ENCODE data around the gene EVC2. TPM values are rescaled to one million over a fixed set of nuclear protein-coding genes. Genes with fewer than 3 reads are reported as not detected.

EVC2 gene
- total RNA-seq, 1 experiment from 2014 or later: not detected

DNA sequence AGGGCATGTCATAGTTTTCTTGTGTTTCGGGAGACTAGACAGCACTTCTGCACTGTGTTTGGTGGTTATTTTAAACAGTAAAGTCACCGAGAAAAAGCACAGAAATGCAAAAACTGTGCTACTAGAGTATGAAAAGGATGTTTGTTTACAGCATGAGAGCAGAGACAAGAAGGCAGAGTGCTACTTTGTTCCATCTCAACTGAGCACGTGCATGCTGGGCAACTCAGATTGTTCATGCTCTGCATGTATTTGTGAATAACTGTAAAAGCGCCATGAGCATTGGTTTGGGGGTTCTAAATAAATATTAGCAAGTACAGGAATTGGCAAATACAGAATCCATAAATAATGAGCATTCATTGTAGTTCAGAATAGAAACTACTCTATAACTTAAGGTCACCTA, 10.1 kb upstream of the EVC2 start:
- DNase-seq (ENCODE audit: low read depth, low spot score): no peak
- Histone ChIP-seq H3K4me3 (ENCODE audit: low read depth in 2 of 2, low read length in 2 of 2) (no peak overlapping the region), H3K27me3 (ENCODE audit: control insufficient read depth, insufficient read depth, low read length) (no peaks in the 10 kb centered on the region), H3K4me1 (ENCODE audit: control insufficient read depth, insufficient read depth, low read length) (no peaks in the 10 kb centered on the region), H3K36me3 (ENCODE audit: control insufficient read depth, insufficient read depth, low read length) (no peaks in the 10 kb centered on the region), H3K9me3 (ENCODE audit: control insufficient read depth, insufficient read depth, low read depth, low read length) (0 out of 2 replicates have a peak, but pooled peaks cover 5% of the 10 kb centered on the region), H3K27ac (ENCODE audit: low read length) (no peak overlapping the region)
- BruUV-seq (replicated peaks): no TSS peak
- ATAC-seq: no peak
- ChIA-PET CTCF (no interaction called here), POLR2A (no interaction called here)
- in situ Hi-C loops (cut with HindIII; ENCODE audit: low pct_unique_long_range_greater_than_20kb, low sequenced_read_pairs): no loop called here
- intact Hi-C loops (cut with micrococcal nuclease; ENCODE audit: unreplicated experiment): no loop called here
- TF ChIP-seq POLR2AphosphoS5 (IDR thresholded peaks at IDR 0.05; ENCODE audit: low read depth, low read length): no peak
- TF ChIP-seq, protein P1, sequence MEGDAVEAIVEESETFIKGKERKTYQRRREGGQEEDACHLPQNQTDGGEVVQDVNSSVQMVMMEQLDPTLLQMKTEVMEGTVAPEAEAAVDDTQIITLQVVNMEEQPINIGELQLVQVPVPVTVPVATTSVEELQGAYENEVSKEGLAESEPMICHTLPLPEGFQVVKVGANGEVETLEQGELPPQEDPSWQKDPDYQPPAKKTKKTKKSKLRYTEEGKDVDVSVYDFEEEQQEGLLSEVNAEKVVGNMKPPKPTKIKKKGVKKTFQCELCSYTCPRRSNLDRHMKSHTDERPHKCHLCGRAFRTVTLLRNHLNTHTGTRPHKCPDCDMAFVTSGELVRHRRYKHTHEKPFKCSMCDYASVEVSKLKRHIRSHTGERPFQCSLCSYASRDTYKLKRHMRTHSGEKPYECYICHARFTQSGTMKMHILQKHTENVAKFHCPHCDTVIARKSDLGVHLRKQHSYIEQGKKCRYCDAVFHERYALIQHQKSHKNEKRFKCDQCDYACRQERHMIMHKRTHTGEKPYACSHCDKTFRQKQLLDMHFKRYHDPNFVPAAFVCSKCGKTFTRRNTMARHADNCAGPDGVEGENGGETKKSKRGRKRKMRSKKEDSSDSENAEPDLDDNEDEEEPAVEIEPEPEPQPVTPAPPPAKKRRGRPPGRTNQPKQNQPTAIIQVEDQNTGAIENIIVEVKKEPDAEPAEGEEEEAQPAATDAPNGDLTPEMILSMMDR (IDR thresholded peaks at IDR 0.05): no peak
- no peak for TF ChIP-seq TCF7L2 (IDR thresholded peaks at IDR 0.05; ENCODE audit: low read depth, low read length)
- TF ChIP-seq, protein P2, sequence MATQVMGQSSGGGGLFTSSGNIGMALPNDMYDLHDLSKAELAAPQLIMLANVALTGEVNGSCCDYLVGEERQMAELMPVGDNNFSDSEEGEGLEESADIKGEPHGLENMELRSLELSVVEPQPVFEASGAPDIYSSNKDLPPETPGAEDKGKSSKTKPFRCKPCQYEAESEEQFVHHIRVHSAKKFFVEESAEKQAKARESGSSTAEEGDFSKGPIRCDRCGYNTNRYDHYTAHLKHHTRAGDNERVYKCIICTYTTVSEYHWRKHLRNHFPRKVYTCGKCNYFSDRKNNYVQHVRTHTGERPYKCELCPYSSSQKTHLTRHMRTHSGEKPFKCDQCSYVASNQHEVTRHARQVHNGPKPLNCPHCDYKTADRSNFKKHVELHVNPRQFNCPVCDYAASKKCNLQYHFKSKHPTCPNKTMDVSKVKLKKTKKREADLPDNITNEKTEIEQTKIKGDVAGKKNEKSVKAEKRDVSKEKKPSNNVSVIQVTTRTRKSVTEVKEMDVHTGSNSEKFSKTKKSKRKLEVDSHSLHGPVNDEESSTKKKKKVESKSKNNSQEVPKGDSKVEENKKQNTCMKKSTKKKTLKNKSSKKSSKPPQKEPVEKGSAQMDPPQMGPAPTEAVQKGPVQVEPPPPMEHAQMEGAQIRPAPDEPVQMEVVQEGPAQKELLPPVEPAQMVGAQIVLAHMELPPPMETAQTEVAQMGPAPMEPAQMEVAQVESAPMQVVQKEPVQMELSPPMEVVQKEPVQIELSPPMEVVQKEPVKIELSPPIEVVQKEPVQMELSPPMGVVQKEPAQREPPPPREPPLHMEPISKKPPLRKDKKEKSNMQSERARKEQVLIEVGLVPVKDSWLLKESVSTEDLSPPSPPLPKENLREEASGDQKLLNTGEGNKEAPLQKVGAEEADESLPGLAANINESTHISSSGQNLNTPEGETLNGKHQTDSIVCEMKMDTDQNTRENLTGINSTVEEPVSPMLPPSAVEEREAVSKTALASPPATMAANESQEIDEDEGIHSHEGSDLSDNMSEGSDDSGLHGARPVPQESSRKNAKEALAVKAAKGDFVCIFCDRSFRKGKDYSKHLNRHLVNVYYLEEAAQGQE (IDR thresholded peaks at IDR 0.05; ENCODE audit: insufficient read depth in 1 of 2, low read depth in 2 of 2, low read length in 1 of 2): no peak
- TF ChIP-seq SIN3A (IDR thresholded peaks at IDR 0.05; ENCODE audit: borderline replicate concordance, insufficient read depth, low read depth, low read length): no peak

DNA sequence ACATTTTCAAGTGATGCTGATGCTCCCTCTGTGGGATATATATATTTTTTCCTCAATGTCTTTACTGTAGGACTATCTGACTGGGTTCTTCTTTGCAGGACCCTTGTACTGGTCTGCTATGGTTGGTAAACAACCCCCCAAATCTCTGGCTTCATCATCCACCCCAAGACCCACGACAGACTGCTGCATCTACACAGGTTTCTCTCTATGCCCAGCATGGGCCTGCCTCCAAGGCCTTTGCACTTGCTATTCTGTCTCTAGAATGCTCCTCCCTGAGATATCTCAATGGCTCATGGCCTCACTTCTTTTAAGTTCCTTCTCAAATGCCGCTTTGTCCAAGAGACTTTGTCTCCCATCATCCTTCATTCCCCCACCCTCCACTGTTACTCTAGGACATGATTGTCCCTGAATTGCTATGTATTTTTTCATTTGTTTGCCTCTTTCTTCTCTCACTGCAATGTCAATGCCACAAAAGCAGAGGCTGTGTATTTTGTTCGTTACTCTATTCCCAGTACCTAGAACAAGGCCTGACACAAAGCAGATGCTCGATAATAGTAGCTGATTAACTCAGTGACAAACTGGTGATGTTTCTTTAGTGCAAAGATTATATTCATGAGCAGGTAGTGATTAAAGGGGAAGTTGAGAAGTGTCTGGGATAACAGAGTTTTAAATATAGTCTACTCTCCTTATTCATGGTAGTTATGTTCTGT, 9.2 kb upstream of the EVC2 start:
- intact Hi-C loops (cut with micrococcal nuclease; ENCODE audit: unreplicated experiment) (no loop called here), in situ Hi-C loops (cut with HindIII; ENCODE audit: low pct_unique_long_range_greater_than_20kb, low sequenced_read_pairs) (no loop called here)
- H3K9me3 ChIP-seq (ENCODE audit: control insufficient read depth, insufficient read depth, low read depth, low read length): 0 out of 2 replicates have a peak, but pooled peaks cover 5% of the 10 kb centered on the region
- no peaks in the 10 kb centered on the region for H3K4me1 ChIP-seq (ENCODE audit: control insufficient read depth, insufficient read depth, low read length)
- DNase-seq (ENCODE audit: low read depth, low spot score) (no peak), ATAC-seq (no peak)
- H3K27ac ChIP-seq (ENCODE audit: low read length): no peak overlapping the region
- CTCF ChIA-PET: no interaction called here
- TF ChIP-seq TCF7L2 (IDR thresholded peaks at IDR 0.05; ENCODE audit: low read depth, low read length) (no peak), SIN3A (IDR thresholded peaks at IDR 0.05; ENCODE audit: borderline replicate concordance, insufficient read depth, low read depth, low read length) (no peak), POLR2AphosphoS5 (IDR thresholded peaks at IDR 0.05; ENCODE audit: low read depth, low read length) (no peak)
- TF ChIP-seq, protein P2 (IDR thresholded peaks at IDR 0.05; ENCODE audit: insufficient read depth in 1 of 2, low read depth in 2 of 2, low read length in 1 of 2): no peak
- TF ChIP-seq, protein P1 (IDR thresholded peaks at IDR 0.05): no peak
- H3K4me3 ChIP-seq (ENCODE audit: low read depth in 2 of 2, low read length in 2 of 2): no peak overlapping the region
- no peaks in the 10 kb centered on the region for H3K27me3 ChIP-seq (ENCODE audit: control insufficient read depth, insufficient read depth, low read length)
- H3K36me3 ChIP-seq (ENCODE audit: control insufficient read depth, insufficient read depth, low read length): no peaks in the 10 kb centered on the region
- POLR2A ChIA-PET: no interaction called here
- BruUV-seq (replicated peaks): no TSS peak
